Endothelial cell (in vitro differentiated cells): Measurements from ENCODE around the gene MEF2A. TPM values are rescaled to one million over a fixed set of nuclear protein-coding genes. Genes with fewer than 3 reads are reported as not detected.

Experiments used
- DNase-seq: peaks from one replicate; pipeline ENCODE4 v3.0.0; 2021; ENCODE audit warnings: low spot score
- H3K27ac Mint-ChIP-seq: one replicate; pipeline ENCODE4 v1.8.0; 2021; ENCODE audit warnings: mixed read lengths, inconsistent platforms; ENCODE audit not compliant: unreplicated experiment
- H3K27me3 Mint-ChIP-seq: one replicate; pipeline ENCODE4 v1.8.0; 2021; ENCODE audit warnings: mild to moderate bottlenecking, moderate library complexity, mixed read lengths, inconsistent platforms; ENCODE audit not compliant: unreplicated experiment
- H3K36me3 Mint-ChIP-seq: one replicate; pipeline ENCODE4 v1.8.0; 2021; ENCODE audit warnings: mild to moderate bottlenecking, low read depth, mixed read lengths, inconsistent platforms; ENCODE audit not compliant: unreplicated experiment
- H3K4me1 Mint-ChIP-seq: one replicate; pipeline ENCODE4 v1.8.0; 2021; ENCODE audit warnings: mild to moderate bottlenecking, mixed read lengths, inconsistent platforms; ENCODE audit not compliant: unreplicated experiment
- H3K4me3 Mint-ChIP-seq: one replicate; pipeline ENCODE4 v1.8.0; 2021; ENCODE audit warnings: mild to moderate bottlenecking, mixed read lengths, inconsistent platforms; ENCODE audit not compliant: unreplicated experiment
- H3K9me3 Mint-ChIP-seq: one replicate; pipeline ENCODE4 v1.8.0; 2021; ENCODE audit warnings: mixed read lengths, inconsistent platforms; ENCODE audit not compliant: unreplicated experiment
- CTCF ChIP-seq: fragments of 200-600 bp; sonication (generic); IDR thresholded peaks from one replicate; pipeline ENCODE4 v1.5.0; 2021; ENCODE audit warnings: antibody characterized with exemption; ENCODE audit not compliant: unreplicated experiment
- total RNA-seq: library from RNA; stranded (reverse); fragmentation: NEBNext Ultra II Directional; extraction: Animal tissue kit (Norgen Biotek cat#: 25700); gene quantifications from one replicate; pipeline ENCODE4 v1.2.1, GENCODE V29; 2021; ENCODE audit not compliant: unreplicated experiment

The MEF2A gene
- total RNA-seq, 1 donor from 2014 or later, result 43.5 TPM

GRCh38 chr15:99707473-99708270, 141.9 kb downstream of the MEF2A start:
- Mint-ChIP-seq H3K4me1 (peaks cover 31% of the 10 kb centered on the region), H3K9me3 (no peaks in the 10 kb centered on the region), H3K27ac (no peak overlapping the region), H3K36me3 (peaks cover 17% of the 10 kb centered on the region), H3K4me3 (no peak overlapping the region), H3K27me3 (peaks cover 2% of the 10 kb centered on the region)
- no peak for TF ChIP-seq CTCF
- DNase-seq, result no peak

GRCh38 chr15:99708563-99708962, 142.8 kb downstream of the MEF2A start:
- Mint-ChIP-seq H3K27me3 (peaks cover 2% of the 10 kb centered on the region), H3K4me3 (no peak overlapping the region), H3K9me3 (no peaks in the 10 kb centered on the region), H3K36me3 (peaks cover 17% of the 10 kb centered on the region), H3K27ac (no peak overlapping the region), H3K4me1 (peaks cover 28% of the 10 kb centered on the region)
- no peak for TF ChIP-seq CTCF
- DNase-seq, result no peak

- Mint-ChIP-seq H3K36me3 (peaks cover 17% of the 10 kb centered on the region), H3K27ac (peak overlapping the region; percentile 11), H3K9me3 (no peaks in the 10 kb centered on the region), H3K27me3 (peaks cover 2% of the 10 kb centered on the region), H3K4me1 (peaks cover 28% of the 10 kb centered on the region), H3K4me3 (no peak overlapping the region)
- TF ChIP-seq CTCF, result no peak
- DNase-seq, result no peak
Observed at GRCh38 chr15:99709243-99709986, 143.6 kb downstream of the MEF2A start.

GRCh38 chr15:99711625-99712024, 145.8 kb downstream of the MEF2A start:
- no peak for DNase-seq
- H3K36me3 Mint-ChIP-seq, result peaks cover 21% of the 10 kb centered on the region
- no peak overlapping the region for H3K27ac Mint-ChIP-seq
- H3K9me3 Mint-ChIP-seq, result no peaks in the 10 kb centered on the region
- peaks cover 28% of the 10 kb centered on the region for H3K4me1 Mint-ChIP-seq
- TF ChIP-seq CTCF, result no peak
- peaks cover 2% of the 10 kb centered on the region for H3K27me3 Mint-ChIP-seq
- no peak overlapping the region for H3K4me3 Mint-ChIP-seq

- peaks cover 28% of the 10 kb centered on the region for H3K4me1 Mint-ChIP-seq
- H3K4me3 Mint-ChIP-seq, result no peak overlapping the region
- no peak for TF ChIP-seq CTCF
- H3K27ac Mint-ChIP-seq, result no peak overlapping the region
- DNase-seq, result peak; percentile 27
- peaks cover 21% of the 10 kb centered on the region for H3K36me3 Mint-ChIP-seq
- no peaks in the 10 kb centered on the region for H3K9me3 Mint-ChIP-seq
- H3K27me3 Mint-ChIP-seq, result peaks cover 2% of the 10 kb centered on the region
Observed at GRCh38 chr15:99712415-99712814, 146.6 kb downstream of the MEF2A start.
